T-helper 2 cell treated with Interferon-gamma antibody and Interleukin-4, amounts not matched to agents 100 ng/mL and 5 ng/mL, for 36 hours (primary cell): ENCODE results near the gene USP51. TPM values are rescaled to one million over a fixed set of nuclear protein-coding genes. Genes with fewer than 3 reads are reported as not detected.
"Not testable (repeated sequence)": the region's sequence is repeated elsewhere in the genome, so short reads cannot be mapped to it uniquely, and the experiment has no call there.

ENCODE experiments used
- intact Hi-C: fragments of 100-400 bp; cut with micrococcal nuclease; formaldehyde crosslinking; loops from one replicate; pipeline ENCODE4 v1.15.1; 2023
- total RNA-seq: library from RNA; stranded (reverse); gene quantifications from 2 replicates; pipeline ENCODE4 v1.2.3, GENCODE V29; 2022

USP51 gene
- total RNA-seq = 1.5 and 2.0 TPM in 2 replicates

GRCh38 chrX:55489314-55490009, at the start of gene USP51:
TSS of gene USP51 (minus strand) at chrX:55489848. CDS start at chrX:55488939, 909 bp downstream.
- intact Hi-C loops = no loop called here

GRCh38 chrX:55524487-55524886, 34.8 kb upstream of the USP51 start:
- intact Hi-C loops = no loop called here

- intact Hi-C loops = no loop called here
Observed at GRCh38 chrX:55523356-55523755, 33.7 kb upstream of the USP51 start.

- intact Hi-C loops = no loop called here
Observed at GRCh38 chrX:55522596-55523276, 33.1 kb upstream of the USP51 start.

- intact Hi-C loops = no loop called here
Observed at GRCh38 chrX:55521687-55522086, 32.0 kb upstream of the USP51 start.

- intact Hi-C loops = not testable (repeated sequence)
Observed at GRCh38 chrX:55516794-55517481, 27.3 kb upstream of the USP51 start.

- intact Hi-C loops = not testable (repeated sequence)
Observed at GRCh38 chrX:55513045-55513737, 23.5 kb upstream of the USP51 start.

- intact Hi-C loops = not testable (repeated sequence)
Observed at GRCh38 chrX:55508410-55509152, 18.9 kb upstream of the USP51 start.

GRCh38 chrX:55507699-55508098, 18.1 kb upstream of the USP51 start:
- intact Hi-C loops = not testable (repeated sequence)

- intact Hi-C loops = not testable (repeated sequence)
Observed at GRCh38 chrX:55507010-55507409, 17.4 kb upstream of the USP51 start.

- intact Hi-C loops = no loop called here
Observed at GRCh38 chrX:55490974-55491373, 1.3 kb upstream of the USP51 start.

GRCh38 chrX:55490121-55490520, 473 bp upstream of the USP51 start:
- intact Hi-C loops = no loop called here

GRCh38 chrX:55488593-55489313, 895 bp downstream of the USP51 start:
- intact Hi-C loops = no loop called here

- intact Hi-C loops = no loop called here
Observed at GRCh38 chrX:55488006-55488592, 1.5 kb downstream of the USP51 start.

- intact Hi-C loops = no loop called here
Observed at GRCh38 chrX:55487143-55487542, 2.5 kb downstream of the USP51 start.

GRCh38 chrX:55486736-55487135, 2.9 kb downstream of the USP51 start:
- intact Hi-C loops = no loop called here

GRCh38 chrX:55484948-55485347, 4.7 kb downstream of the USP51 start:
- intact Hi-C loops = no loop called here

GRCh38 chrX:55480390-55481062, 9.1 kb downstream of the USP51 start:
- intact Hi-C loops = no loop called here

GRCh38 chrX:55479956-55480355, 9.7 kb downstream of the USP51 start:
- intact Hi-C loops = not testable (repeated sequence)
